Neural progenitor cell (in vitro differentiated cells): ENCODE results near the gene PDE3B. TPM values are rescaled to one million over a fixed set of nuclear protein-coding genes. Genes with fewer than 3 reads are reported as not detected.

ENCODE experiments used
- DNase-seq: peaks from one replicate; pipeline ENCODE4 v3.0.0-alpha.2; 2016; ENCODE audit warnings: low spot score
- H2AFZ ChIP-seq: fragments of 200-600 bp; sonication (generic); replicated peaks from 2 replicates; pipeline ENCODE4 v1.6.1; 2016; ENCODE audit warnings: antibody characterized with exemption
- H3F3A ChIP-seq: fragments of 200-600 bp; sonication (generic); 2 replicates; pipeline ENCODE4 v1.6.1; 2016; ENCODE audit warnings: antibody characterized with exemption, low read depth
- H3K27ac ChIP-seq: fragments of 200-600 bp; sonication (generic); 2 replicates; pipeline ENCODE4 v1.5.1; 2016; ENCODE audit warnings: mild to moderate bottlenecking
- H3K27me3 ChIP-seq: fragments of 200-600 bp; sonication (generic); 2 replicates; pipeline ENCODE4 v1.6.1; 2016; ENCODE audit warnings: mild to moderate bottlenecking, moderate library complexity
- H3K36me3 ChIP-seq: fragments of 200-600 bp; sonication (generic); 2 replicates; pipeline ENCODE4 v1.5.1; 2016
- H3K4me1 ChIP-seq: fragments of 200-600 bp; sonication (generic); 2 replicates; pipeline ENCODE4 v1.6.1; 2016; ENCODE audit warnings: mixed run types
- H3K4me2 ChIP-seq: fragments of 200-600 bp; sonication (generic); 2 replicates; pipeline ENCODE4 v1.6.1; 2016
- H3K4me3 ChIP-seq: fragments of 200-600 bp; sonication (generic); 2 replicates; pipeline ENCODE4 v1.5.1; 2016
- H3K79me2 ChIP-seq: fragments of 200-600 bp; sonication (generic); 2 replicates; pipeline ENCODE4 v1.6.1; 2016; ENCODE audit warnings: low read depth
- H3K9ac ChIP-seq: fragments of 200-600 bp; sonication (generic); 2 replicates; pipeline ENCODE4 v1.6.1; 2016
- H3K9me3 ChIP-seq: fragments of 200-600 bp; sonication (generic); 2 replicates; pipeline ENCODE4 v1.5.1; 2016; ENCODE audit warnings: low read depth
- H4K20me1 ChIP-seq: fragments of 200-600 bp; sonication (generic); 2 replicates; pipeline ENCODE4 v1.6.1; 2016; ENCODE audit warnings: low read depth
- H3K27ac Mint-ChIP-seq: 3 replicates; pipeline ENCODE4 v1.8.0; 2021; ENCODE audit warnings: mixed read lengths
- H3K27me3 Mint-ChIP-seq: 2 replicates; pipeline ENCODE4 v1.8.0; 2022; ENCODE audit warnings: low read depth, mild to moderate bottlenecking, inconsistent platforms, moderate library complexity, mixed read lengths; ENCODE audit not compliant: insufficient read depth
- H3K36me3 Mint-ChIP-seq: 3 replicates; pipeline ENCODE4 v1.8.0; 2021; ENCODE audit warnings: mixed read lengths
- H3K4me1 Mint-ChIP-seq: 3 replicates; pipeline ENCODE4 v1.8.0; 2021; ENCODE audit warnings: mixed read lengths
- H3K4me3 Mint-ChIP-seq: 3 replicates; pipeline ENCODE4 v1.8.0; 2021; ENCODE audit warnings: mild to moderate bottlenecking, moderate library complexity, mixed read lengths
- H3K9me3 Mint-ChIP-seq: 3 replicates; pipeline ENCODE4 v1.8.0; 2020; ENCODE audit warnings: mixed read lengths
- CTCF ChIP-seq: fragments of 200-600 bp; sonication (generic); IDR thresholded peaks from 2 replicates; pipeline ENCODE4 v1.5.1; 2017; ENCODE audit warnings: antibody characterized with exemption, mild to moderate bottlenecking
- EZH2 ChIP-seq: fragments of 200-600 bp; sonication (generic); IDR thresholded peaks from 2 replicates; pipeline ENCODE4 v1.6.1; 2017; ENCODE audit warnings: antibody characterized with exemption, mild to moderate bottlenecking, moderate library complexity
- EZH2phosphoT487 ChIP-seq: fragments of 200-600 bp; sonication (generic); IDR thresholded peaks from 2 replicates; pipeline ENCODE4 v1.6.1; 2017; ENCODE audit warnings: antibody characterized with exemption
- total RNA-seq: library from RNA; depleted of rRNA; stranded (reverse); fragments of >200 nt; gene quantifications from 2 replicates; pipeline ENCODE4 v1.2.3, GENCODE V29; 2015; ENCODE audit warnings: low replicate concordance

The PDE3B gene
- total RNA-seq, 1 donor from 2014 or later = 14.3 TPM

GRCh38 chr11:14644226-14645014, 816 bp downstream of the PDE3B start:
- Histone ChIP-seq H2AFZ (peak overlapping the region; percentile 93), H3K36me3 (no peaks in the 10 kb centered on the region), H3K27ac (peak overlapping the region; percentile 25), H3K27me3 (peaks cover 42% of the 10 kb centered on the region), H3K4me1 (peaks cover 20% of the 10 kb centered on the region), H3K9ac (peak overlapping the region; percentile 53), H3K9me3 (no peaks in the 10 kb centered on the region), H4K20me1 (peaks cover 28% of the 10 kb centered on the region), H3F3A (peaks cover 16% of the 10 kb centered on the region), H3K79me2 (peaks cover 30% of the 10 kb centered on the region), H3K4me3 (peak overlapping the region; percentile 98), H3K4me2 (peak overlapping the region; percentile 94)
- H3K27me3 Mint-ChIP-seq = peaks cover 3% of the 10 kb centered on the region
- H3K4me3 Mint-ChIP-seq = peak overlapping the region; percentile 96
- H3K36me3 Mint-ChIP-seq = no peaks in the 10 kb centered on the region
- H3K27ac Mint-ChIP-seq = no peak overlapping the region
- H3K4me1 Mint-ChIP-seq = peaks cover 18% of the 10 kb centered on the region
- peak; percentile 84 for DNase-seq
- TF ChIP-seq EZH2phosphoT487 (no peak), EZH2 (peak; percentile 24), CTCF (no peak)
- H3K9me3 Mint-ChIP-seq = no peaks in the 10 kb centered on the region

GRCh38 chr11:14645015-14645912, 1.7 kb downstream of the PDE3B start:
- H3K4me3 ChIP-seq = peak overlapping the region; percentile 98
- H3K4me1 ChIP-seq = peaks cover 16% of the 10 kb centered on the region
- peaks cover 30% of the 10 kb centered on the region for H3K79me2 ChIP-seq
- peaks cover 28% of the 10 kb centered on the region for H4K20me1 ChIP-seq
- TF ChIP-seq EZH2 = no peak
- Mint-ChIP-seq H3K36me3 (peaks cover 4% of the 10 kb centered on the region), H3K4me3 (peak overlapping the region; percentile 96), H3K27me3 (peaks cover 3% of the 10 kb centered on the region), H3K27ac (no peak overlapping the region), H3K9me3 (no peaks in the 10 kb centered on the region), H3K4me1 (peaks cover 18% of the 10 kb centered on the region)
- no peak overlapping the region for H3K9ac ChIP-seq
- H3K9me3 ChIP-seq = no peaks in the 10 kb centered on the region
- no peak for DNase-seq
- peak overlapping the region; percentile 94 for H3K4me2 ChIP-seq
- peaks cover 16% of the 10 kb centered on the region for H3F3A ChIP-seq
- peaks cover 42% of the 10 kb centered on the region for H3K27me3 ChIP-seq
- H3K36me3 ChIP-seq = no peaks in the 10 kb centered on the region
- no peak overlapping the region for H3K27ac ChIP-seq
- H2AFZ ChIP-seq = peak overlapping the region; percentile 93

- H3K4me1 ChIP-seq = peaks cover 16% of the 10 kb centered on the region
- H4K20me1 ChIP-seq = peaks cover 28% of the 10 kb centered on the region
- H3K79me2 ChIP-seq = peaks cover 30% of the 10 kb centered on the region
- Mint-ChIP-seq H3K36me3 (peaks cover 9% of the 10 kb centered on the region), H3K27ac (no peak overlapping the region), H3K27me3 (peaks cover 3% of the 10 kb centered on the region), H3K4me1 (peaks cover 18% of the 10 kb centered on the region), H3K9me3 (peaks cover 3% of the 10 kb centered on the region), H3K4me3 (peak overlapping the region; percentile 96)
- H3K36me3 ChIP-seq = no peaks in the 10 kb centered on the region
- H2AFZ ChIP-seq = no peak overlapping the region
- peak overlapping the region; percentile 98 for H3K4me3 ChIP-seq
- no peak overlapping the region for H3K9ac ChIP-seq
- H3K4me2 ChIP-seq = peak overlapping the region; percentile 94
- H3K9me3 ChIP-seq = no peaks in the 10 kb centered on the region
- peaks cover 42% of the 10 kb centered on the region for H3K27me3 ChIP-seq
- H3F3A ChIP-seq = peaks cover 16% of the 10 kb centered on the region
- no peak for DNase-seq
- TF ChIP-seq CTCF = no peak
- TF ChIP-seq EZH2 = no peak
- no peak for TF ChIP-seq EZH2phosphoT487
- no peak overlapping the region for H3K27ac ChIP-seq
Observed at GRCh38 chr11:14645985-14646900, 2.6 kb downstream of the PDE3B start.
